COR-L47 (cell line): ENCODE measurements around the gene MPRIP.

Experiments used
- DNase-seq: peaks from one replicate; lab custom pipeline; 2025; lab: John Stamatoyannopoulos, UW

The MPRIP gene

GRCh38 chr17:17214646-17215436, 172.6 kb downstream of the MPRIP start:
- DNase-seq, result no peak

GRCh38 chr17:17215575-17215974, 173.3 kb downstream of the MPRIP start:
- DNase-seq, result no peak

- no peak for DNase-seq
These were observed 174.0 kb downstream of the MPRIP start for GRCh38 chr17:17216236-17216635.

GRCh38 chr17:17216776-17217175, 174.5 kb downstream of the MPRIP start:
- no peak for DNase-seq

GRCh38 chr17:17217995-17218394, 175.7 kb downstream of the MPRIP start:
- DNase-seq, result no peak

GRCh38 chr17:17220529-17220928, 178.3 kb downstream of the MPRIP start:
- peak; percentile 8 for DNase-seq

- no peak for DNase-seq
These were observed 179.1 kb downstream of the MPRIP start for GRCh38 chr17:17221329-17221728.

- DNase-seq, result no peak
These were observed 181.5 kb downstream of the MPRIP start for GRCh38 chr17:17223736-17224135.

GRCh38 chr17:17224137-17224536, 181.9 kb downstream of the MPRIP start:
- no peak for DNase-seq

GRCh38 chr17:17225901-17226300, 183.6 kb downstream of the MPRIP start:
- DNase-seq, result no peak

GRCh38 chr17:17226451-17227265, 184.4 kb downstream of the MPRIP start:
- no peak for DNase-seq

GRCh38 chr17:17227608-17228520, 185.6 kb downstream of the MPRIP start:
- DNase-seq, result no peak

GRCh38 chr17:17228521-17229279, 186.4 kb downstream of the MPRIP start:
- DNase-seq, result no peak

GRCh38 chr17:17229416-17230384, 187.4 kb downstream of the MPRIP start:
- DNase-seq, result no peak

- no peak for DNase-seq
These were observed 189.5 kb downstream of the MPRIP start for GRCh38 chr17:17231621-17232302.

- DNase-seq, result no peak
These were observed 190.0 kb downstream of the MPRIP start for GRCh38 chr17:17232303-17232621.

GRCh38 chr17:17235212-17236174, 193.2 kb downstream of the MPRIP start:
- DNase-seq, result no peak

- peak; percentile 6 for DNase-seq
These were observed 194.2 kb downstream of the MPRIP start for GRCh38 chr17:17236295-17237025.
